Neural crest cell (in vitro differentiated cells): Measurements from ENCODE around the gene CUX1. TPM values are rescaled to one million over a fixed set of nuclear protein-coding genes. Genes with fewer than 3 reads are reported as not detected.
"Not testable (repeated sequence)": the region's sequence is repeated elsewhere in the genome, so short reads cannot be mapped to it uniquely, and the experiment has no call there.

Source experiments
- DNase-seq: peaks from one replicate; pipeline ENCODE4 v3.0.0; 2021; ENCODE audit warnings: low read depth, mixed read lengths, low spot score
- H3K27ac Mint-ChIP-seq: one replicate; pipeline ENCODE4 v1.8.0; 2021; ENCODE audit warnings: mild to moderate bottlenecking, mixed read lengths; ENCODE audit not compliant: unreplicated experiment
- H3K27me3 Mint-ChIP-seq: 2 replicates; pipeline ENCODE4 v1.8.0; 2021; ENCODE audit warnings: low read depth, mild to moderate bottlenecking, mixed read lengths
- H3K36me3 Mint-ChIP-seq: 2 replicates; pipeline ENCODE4 v1.8.0; 2021; ENCODE audit warnings: low read depth, mild to moderate bottlenecking, mixed read lengths
- H3K4me1 Mint-ChIP-seq: 2 replicates; pipeline ENCODE4 v1.8.0; 2021; ENCODE audit warnings: mixed read lengths
- H3K4me3 Mint-ChIP-seq: one replicate; pipeline ENCODE4 v1.8.0; 2021; ENCODE audit warnings: mild to moderate bottlenecking, mixed read lengths
- H3K9me3 Mint-ChIP-seq: 2 replicates; pipeline ENCODE4 v1.8.0; 2021; ENCODE audit warnings: mixed read lengths
- CTCF ChIP-seq: fragments of 200-600 bp; sonication (generic); conservative IDR thresholded peaks from 2 replicates; pipeline ENCODE4 v1.5.0; 2021; ENCODE audit warnings: antibody characterized with exemption, mild to moderate bottlenecking
- total RNA-seq: library from RNA; stranded (reverse); gene quantifications from 2 replicates; pipeline ENCODE4 v1.2.1, GENCODE V29; 2021

CUX1 gene
- total RNA-seq, 1 donor from 2014 or later = 60.0 TPM

GRCh38 chr7:101882595-101883564 lies 65.5 kb downstream of the CUX1 start:
- H3K36me3 Mint-ChIP-seq = no peaks in the 10 kb centered on the region
- H3K27ac Mint-ChIP-seq = no peak overlapping the region
- peak overlapping the region; percentile 19 for H3K4me3 Mint-ChIP-seq
- H3K9me3 Mint-ChIP-seq = no peaks in the 10 kb centered on the region
- TF ChIP-seq CTCF = no peak
- peak; percentile 30 for DNase-seq
- no peaks in the 10 kb centered on the region for H3K27me3 Mint-ChIP-seq
- H3K4me1 Mint-ChIP-seq = peaks cover 51% of the 10 kb centered on the region

GRCh38 chr7:101884671-101885596 lies 67.5 kb downstream of the CUX1 start:
- no peak for TF ChIP-seq CTCF
- Mint-ChIP-seq H3K27ac (no peak overlapping the region), H3K4me1 (peaks cover 51% of the 10 kb centered on the region), H3K27me3 (no peaks in the 10 kb centered on the region), H3K36me3 (no peaks in the 10 kb centered on the region), H3K9me3 (no peaks in the 10 kb centered on the region), H3K4me3 (no peak overlapping the region)
- no peak for DNase-seq

GRCh38 chr7:101885597-101885955 lies 68.2 kb downstream of the CUX1 start:
- Mint-ChIP-seq H3K27me3 (no peaks in the 10 kb centered on the region), H3K27ac (no peak overlapping the region), H3K4me3 (no peak overlapping the region), H3K36me3 (no peaks in the 10 kb centered on the region), H3K9me3 (no peaks in the 10 kb centered on the region), H3K4me1 (peaks cover 47% of the 10 kb centered on the region)
- no peak for DNase-seq
- TF ChIP-seq CTCF = no peak

- DNase-seq, H3K4me3 Mint-ChIP-seq, H3K9me3 Mint-ChIP-seq, H3K27me3 Mint-ChIP-seq, H3K27ac Mint-ChIP-seq, H3K36me3 Mint-ChIP-seq: not testable (repeated sequence)
- peaks cover 36% of the 10 kb centered on the region for H3K4me1 Mint-ChIP-seq
Observed at GRCh38 chr7:101887352-101887751, 69.9 kb downstream of the CUX1 start.

GRCh38 chr7:101888564-101888963 lies 71.1 kb downstream of the CUX1 start:
- H3K4me3 Mint-ChIP-seq, H3K27ac Mint-ChIP-seq, H3K36me3 Mint-ChIP-seq, H3K27me3 Mint-ChIP-seq, DNase-seq, H3K9me3 Mint-ChIP-seq: not testable (repeated sequence)
- H3K4me1 Mint-ChIP-seq = peaks cover 26% of the 10 kb centered on the region

GRCh38 chr7:101890749-101891523 lies 73.5 kb downstream of the CUX1 start:
- H3K4me1 Mint-ChIP-seq = peaks cover 19% of the 10 kb centered on the region
- H3K27me3 Mint-ChIP-seq = no peaks in the 10 kb centered on the region

More at GRCh38 chr7:101890749-101891523, 73.5 kb downstream of the CUX1 start:
- no peak for TF ChIP-seq CTCF
- peak overlapping the region; percentile 54 for H3K27ac Mint-ChIP-seq
- no peak for DNase-seq
- no peak overlapping the region for H3K4me3 Mint-ChIP-seq
- no peaks in the 10 kb centered on the region for H3K9me3 Mint-ChIP-seq
- no peaks in the 10 kb centered on the region for H3K36me3 Mint-ChIP-seq
